Measurements from ENCODE around the gene DRD4. TPM values are rescaled to one million over a fixed set of nuclear protein-coding genes. Genes with fewer than 3 reads are reported as not detected.

The DRD4 gene
- total and polyA plus RNA-seq, 2 experiments from 2014 or later: 1.1 TPM; not detected in 1

DNA sequence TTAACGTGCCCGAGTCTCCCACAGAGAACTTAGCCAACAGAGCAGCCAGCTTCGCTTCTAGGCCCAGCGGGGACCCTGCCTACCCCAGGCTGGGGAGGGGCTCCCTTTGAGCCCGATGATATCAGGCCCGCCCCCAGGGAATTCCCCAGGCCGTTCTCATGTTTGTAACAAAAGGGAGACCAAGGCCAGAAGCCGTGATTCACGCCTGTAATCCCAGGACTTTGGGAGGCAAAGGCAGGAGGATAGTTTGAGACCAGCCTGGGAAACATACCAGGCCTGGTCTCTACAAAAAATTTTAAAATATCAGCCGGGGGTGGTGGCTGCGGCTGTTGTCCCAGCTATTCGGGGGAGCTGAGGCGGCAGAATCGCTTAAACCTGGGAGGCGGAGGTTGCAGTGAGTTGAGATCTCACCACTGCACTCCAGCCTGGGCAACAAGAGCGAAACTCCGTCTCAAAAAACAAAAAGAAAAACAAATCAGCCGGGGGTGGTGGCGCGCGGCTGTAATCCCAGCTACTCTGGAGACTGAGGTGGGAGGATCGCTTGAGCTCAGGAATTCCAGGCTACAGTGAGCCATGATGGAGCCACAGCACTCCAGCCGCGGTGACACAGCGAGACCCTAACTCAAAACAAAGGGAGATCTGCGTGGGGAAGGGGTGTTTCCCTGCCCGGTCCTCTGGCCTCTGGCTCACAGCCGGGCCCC, 1.7 kb downstream of the DRD4 start:
- no peak for TF ChIP-seq EZH2phosphoT487 (IDR thresholded peaks at IDR 0.05; ENCODE audit: low read depth, severe bottlenecking, unreplicated experiment)
- peak; percentile 37 for TF ChIP-seq EZH2 (IDR thresholded peaks at IDR 0.05; ENCODE audit: borderline replicate concordance)
- TF ChIP-seq, protein P1, sequence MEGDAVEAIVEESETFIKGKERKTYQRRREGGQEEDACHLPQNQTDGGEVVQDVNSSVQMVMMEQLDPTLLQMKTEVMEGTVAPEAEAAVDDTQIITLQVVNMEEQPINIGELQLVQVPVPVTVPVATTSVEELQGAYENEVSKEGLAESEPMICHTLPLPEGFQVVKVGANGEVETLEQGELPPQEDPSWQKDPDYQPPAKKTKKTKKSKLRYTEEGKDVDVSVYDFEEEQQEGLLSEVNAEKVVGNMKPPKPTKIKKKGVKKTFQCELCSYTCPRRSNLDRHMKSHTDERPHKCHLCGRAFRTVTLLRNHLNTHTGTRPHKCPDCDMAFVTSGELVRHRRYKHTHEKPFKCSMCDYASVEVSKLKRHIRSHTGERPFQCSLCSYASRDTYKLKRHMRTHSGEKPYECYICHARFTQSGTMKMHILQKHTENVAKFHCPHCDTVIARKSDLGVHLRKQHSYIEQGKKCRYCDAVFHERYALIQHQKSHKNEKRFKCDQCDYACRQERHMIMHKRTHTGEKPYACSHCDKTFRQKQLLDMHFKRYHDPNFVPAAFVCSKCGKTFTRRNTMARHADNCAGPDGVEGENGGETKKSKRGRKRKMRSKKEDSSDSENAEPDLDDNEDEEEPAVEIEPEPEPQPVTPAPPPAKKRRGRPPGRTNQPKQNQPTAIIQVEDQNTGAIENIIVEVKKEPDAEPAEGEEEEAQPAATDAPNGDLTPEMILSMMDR (IDR thresholded peaks at IDR 0.05; ENCODE audit: poor library complexity): no peak
- peaks cover 22% of the 10 kb centered on the region for H3K4me1 ChIP-seq (ENCODE audit: insufficient read depth)
- peak; percentile 38 for DNase-seq (ENCODE audit: low spot score)
- H3K27ac ChIP-seq: no peak overlapping the region
- WGBS (ENCODE audit: low lambda C conversion rate, missing lambda C conversion rate): 22% methylated on average over 28 of the region's 28 CpGs
- H3K4me2 ChIP-seq: peak overlapping the region; percentile 82
- H3K4me3 ChIP-seq: no peak overlapping the region
- H3K27me3 ChIP-seq: peaks cover 40% of the 10 kb centered on the region
- H3K9me2 ChIP-seq (replicated peaks; ENCODE audit: insufficient read depth): no peaks in the 10 kb centered on the region
- no peaks in the 10 kb centered on the region for H3K9me3 ChIP-seq (ENCODE audit: low read depth)
- no peak overlapping the region for H2AFZ ChIP-seq
- H4K20me1 ChIP-seq (ENCODE audit: insufficient read depth, poor library complexity, severe bottlenecking): peaks cover 43% of the 10 kb centered on the region
- no peaks in the 10 kb centered on the region for H3K36me3 ChIP-seq (replicated peaks; ENCODE audit: insufficient read depth, low read depth)
- no peaks in the 10 kb centered on the region for H3K79me2 ChIP-seq

DNA sequence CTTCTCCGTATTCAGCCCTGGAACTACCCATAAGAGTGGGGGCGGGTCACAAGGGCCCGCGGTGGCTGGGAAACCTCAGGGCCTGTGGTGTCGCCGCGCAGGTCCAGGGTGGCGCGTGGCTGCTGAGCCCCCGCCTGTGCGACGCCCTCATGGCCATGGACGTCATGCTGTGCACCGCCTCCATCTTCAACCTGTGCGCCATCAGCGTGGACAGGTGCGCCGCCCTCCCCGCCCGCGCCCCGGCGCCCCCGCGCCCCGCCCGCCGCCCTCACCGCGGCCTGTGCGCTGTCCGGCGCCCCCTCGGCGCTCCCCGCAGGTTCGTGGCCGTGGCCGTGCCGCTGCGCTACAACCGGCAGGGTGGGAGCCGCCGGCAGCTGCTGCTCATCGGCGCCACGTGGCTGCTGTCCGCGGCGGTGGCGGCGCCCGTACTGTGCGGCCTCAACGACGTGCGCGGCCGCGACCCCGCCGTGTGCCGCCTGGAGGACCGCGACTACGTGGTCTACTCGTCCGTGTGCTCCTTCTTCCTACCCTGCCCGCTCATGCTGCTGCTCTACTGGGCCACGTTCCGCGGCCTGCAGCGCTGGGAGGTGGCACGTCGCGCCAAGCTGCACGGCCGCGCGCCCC, 2.4 kb downstream of the DRD4 start:
- H4K20me1 ChIP-seq (ENCODE audit: insufficient read depth, poor library complexity, severe bottlenecking): peaks cover 42% of the 10 kb centered on the region
- TF ChIP-seq, protein P1 (IDR thresholded peaks at IDR 0.05; ENCODE audit: poor library complexity): no peak
- TF ChIP-seq EZH2phosphoT487 (IDR thresholded peaks at IDR 0.05; ENCODE audit: low read depth, severe bottlenecking, unreplicated experiment) (peak; percentile 72), EZH2 (IDR thresholded peaks at IDR 0.05; ENCODE audit: borderline replicate concordance) (peak; percentile 11)
- peaks cover 22% of the 10 kb centered on the region for H3K4me1 ChIP-seq (ENCODE audit: insufficient read depth)
- H3K27me3 ChIP-seq: peaks cover 40% of the 10 kb centered on the region
- H3K9me2 ChIP-seq (replicated peaks; ENCODE audit: insufficient read depth): no peaks in the 10 kb centered on the region
- H3K4me2 ChIP-seq: peak overlapping the region; percentile 82
- H3K4me3 ChIP-seq: no peak overlapping the region
- no peaks in the 10 kb centered on the region for H3K9me3 ChIP-seq (ENCODE audit: low read depth)
- H3K79me2 ChIP-seq: no peaks in the 10 kb centered on the region
- no peak overlapping the region for H2AFZ ChIP-seq
- 3% methylated on average over 36 of the region's 80 CpGs for WGBS (ENCODE audit: low lambda C conversion rate, missing lambda C conversion rate)
- H3K27ac ChIP-seq: no peak overlapping the region
- no peaks in the 10 kb centered on the region for H3K36me3 ChIP-seq (replicated peaks; ENCODE audit: insufficient read depth, low read depth)
- peak; percentile 38 for DNase-seq (ENCODE audit: low spot score)

DNA sequence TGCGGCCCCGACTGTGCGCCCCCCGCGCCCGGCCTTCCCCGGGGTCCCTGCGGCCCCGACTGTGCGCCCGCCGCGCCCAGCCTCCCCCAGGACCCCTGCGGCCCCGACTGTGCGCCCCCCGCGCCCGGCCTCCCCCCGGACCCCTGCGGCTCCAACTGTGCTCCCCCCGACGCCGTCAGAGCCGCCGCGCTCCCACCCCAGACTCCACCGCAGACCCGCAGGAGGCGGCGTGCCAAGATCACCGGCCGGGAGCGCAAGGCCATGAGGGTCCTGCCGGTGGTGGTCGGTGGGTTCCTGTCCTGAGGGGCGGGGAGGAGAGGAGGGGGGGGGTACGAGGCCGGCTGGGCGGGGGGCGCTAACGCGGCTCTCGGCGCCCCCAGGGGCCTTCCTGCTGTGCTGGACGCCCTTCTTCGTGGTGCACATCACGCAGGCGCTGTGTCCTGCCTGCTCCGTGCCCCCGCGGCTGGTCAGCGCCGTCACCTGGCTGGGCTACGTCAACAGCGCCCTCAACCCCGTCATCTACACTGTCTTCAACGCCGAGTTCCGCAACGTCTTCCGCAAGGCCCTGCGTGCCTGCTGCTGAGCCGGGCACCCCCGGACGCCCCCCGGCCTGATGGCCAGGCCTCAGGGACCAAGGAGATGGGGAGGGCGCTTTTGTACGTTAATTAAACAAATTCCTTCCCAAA, 3.1 kb downstream of the DRD4 start:
- Histone ChIP-seq H3K9me3 (ENCODE audit: low read depth) (no peaks in the 10 kb centered on the region), H3K9me2 (replicated peaks; ENCODE audit: insufficient read depth) (no peaks in the 10 kb centered on the region), H4K20me1 (ENCODE audit: insufficient read depth, poor library complexity, severe bottlenecking) (peaks cover 40% of the 10 kb centered on the region), H2AFZ (no peak overlapping the region), H3K4me2 (no peak overlapping the region), H3K27me3 (peaks cover 40% of the 10 kb centered on the region), H3K36me3 (replicated peaks; ENCODE audit: insufficient read depth, low read depth) (no peaks in the 10 kb centered on the region), H3K27ac (no peak overlapping the region), H3K79me2 (no peaks in the 10 kb centered on the region), H3K4me1 (ENCODE audit: insufficient read depth) (peaks cover 22% of the 10 kb centered on the region), H3K4me3 (no peak overlapping the region)
- TF ChIP-seq EZH2 (IDR thresholded peaks at IDR 0.05; ENCODE audit: borderline replicate concordance): peak; percentile 64
- TF ChIP-seq, protein P1 (IDR thresholded peaks at IDR 0.05; ENCODE audit: poor library complexity): no peak
- WGBS (ENCODE audit: low lambda C conversion rate, missing lambda C conversion rate): 31% methylated on average over 35 of the region's 69 CpGs
- peak; percentile 8 for DNase-seq (ENCODE audit: low spot score)
